ENCODE measurements around the gene LIPC. TPM values are rescaled to one million over a fixed set of nuclear protein-coding genes. Genes with fewer than 3 reads are reported as not detected.
A peak's percentile ranks its signal among the peaks of the same experiment; 100 is the strongest.

The LIPC gene
- polyA plus RNA-seq, 1 donor (not counting 4 experiments of a cell fraction or from before 2014, with no cell fraction given): not detected

DNA sequence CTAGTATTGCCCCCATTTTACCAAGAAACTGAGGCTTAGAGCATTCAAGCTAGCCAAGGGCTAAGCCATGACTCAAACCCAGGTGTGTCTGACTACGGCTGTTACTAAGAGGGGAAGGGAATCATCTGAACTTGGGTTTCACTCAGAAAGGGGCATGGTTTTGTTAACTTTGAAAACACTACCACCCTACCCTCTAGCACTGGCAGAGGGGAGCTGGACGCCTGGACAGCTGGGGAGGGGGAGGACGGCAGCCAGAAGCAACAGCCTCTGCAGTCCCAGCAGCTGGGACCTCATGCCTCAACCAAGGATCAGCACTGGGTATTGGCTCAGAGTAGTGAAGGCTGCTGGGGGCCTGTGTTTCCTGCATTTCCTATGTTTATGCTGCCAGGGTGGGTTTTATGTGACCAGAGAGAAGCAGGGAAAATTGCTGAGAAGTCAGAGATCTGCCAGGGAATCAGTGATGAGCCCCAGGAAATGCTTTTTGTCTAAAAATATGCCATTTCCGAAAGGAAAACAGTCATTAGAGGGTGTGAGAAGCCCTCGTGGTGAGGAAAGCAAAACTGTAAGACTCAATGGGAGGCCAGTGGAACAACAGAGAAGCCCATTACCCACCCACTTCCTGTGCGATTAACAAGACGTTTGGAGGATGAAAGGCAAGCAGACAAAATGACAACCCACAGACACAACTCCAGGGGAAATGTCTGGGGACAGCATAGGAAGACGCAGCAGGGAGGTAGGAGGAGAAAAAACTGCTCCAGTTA, 41.2 kb downstream of the LIPC start:
- DNase-seq (ENCODE audit: low read depth, low spot score) (no peak), FAIRE-seq (peak; percentile 84)
- Histone ChIP-seq H3K27me3 (ENCODE audit: control insufficient read depth, extremely low read depth, insufficient read depth, low read length) (no peaks in the 10 kb centered on the region), H3K79me2 (ENCODE audit: control insufficient read depth, insufficient read depth, low read length) (peaks cover 15% of the 10 kb centered on the region), H3K9ac (ENCODE audit: control insufficient read depth, extremely low read depth, insufficient read depth, low read length) (peak overlapping the region; percentile 87), H3K4me3 (ENCODE audit: control insufficient read depth in 2 of 3, extremely low read depth in 1 of 3, insufficient read depth in 2 of 3, low read depth in 1 of 3, low read length in 3 of 3) (peak overlapping the region; percentile 34 to 60 (median 44)), H3K9me3 (ENCODE audit: control insufficient read depth, low read depth, low read length) (no peaks in the 10 kb centered on the region), H3K9me1 (ENCODE audit: control insufficient read depth, extremely low read depth, insufficient read depth, low read length) (no peaks in the 10 kb centered on the region), H2AFZ (ENCODE audit: control insufficient read depth, low read length) (no peak overlapping the region), H3K36me3 (ENCODE audit: control insufficient read depth in 2 of 2, extremely low read depth in 1 of 2, insufficient read depth in 2 of 2, low read length in 2 of 2) (no peaks in the 10 kb centered on the region), H3K4me1 (ENCODE audit: control insufficient read depth, extremely low read depth, insufficient read depth, low read length) (peaks cover 58% of the 10 kb centered on the region), H3K27ac (ENCODE audit: control insufficient read depth, insufficient read depth, low read length) (peak overlapping the region; percentile 83), H3K4me2 (ENCODE audit: control insufficient read depth, extremely low read depth, insufficient read depth, low read depth, low read length) (peak overlapping the region; percentile 76), H4K20me1 (ENCODE audit: control insufficient read depth, extremely low read depth, insufficient read depth, low read length) (no peaks in the 10 kb centered on the region)
- TF ChIP-seq, protein P1, sequence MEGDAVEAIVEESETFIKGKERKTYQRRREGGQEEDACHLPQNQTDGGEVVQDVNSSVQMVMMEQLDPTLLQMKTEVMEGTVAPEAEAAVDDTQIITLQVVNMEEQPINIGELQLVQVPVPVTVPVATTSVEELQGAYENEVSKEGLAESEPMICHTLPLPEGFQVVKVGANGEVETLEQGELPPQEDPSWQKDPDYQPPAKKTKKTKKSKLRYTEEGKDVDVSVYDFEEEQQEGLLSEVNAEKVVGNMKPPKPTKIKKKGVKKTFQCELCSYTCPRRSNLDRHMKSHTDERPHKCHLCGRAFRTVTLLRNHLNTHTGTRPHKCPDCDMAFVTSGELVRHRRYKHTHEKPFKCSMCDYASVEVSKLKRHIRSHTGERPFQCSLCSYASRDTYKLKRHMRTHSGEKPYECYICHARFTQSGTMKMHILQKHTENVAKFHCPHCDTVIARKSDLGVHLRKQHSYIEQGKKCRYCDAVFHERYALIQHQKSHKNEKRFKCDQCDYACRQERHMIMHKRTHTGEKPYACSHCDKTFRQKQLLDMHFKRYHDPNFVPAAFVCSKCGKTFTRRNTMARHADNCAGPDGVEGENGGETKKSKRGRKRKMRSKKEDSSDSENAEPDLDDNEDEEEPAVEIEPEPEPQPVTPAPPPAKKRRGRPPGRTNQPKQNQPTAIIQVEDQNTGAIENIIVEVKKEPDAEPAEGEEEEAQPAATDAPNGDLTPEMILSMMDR (optimal IDR thresholded peaks at IDR 0.05 in 1 of 3, IDR thresholded peaks at IDR 0.05 in 1 of 3, conservative IDR thresholded peaks at IDR 0.05 in 1 of 3; ENCODE audit: extremely low read depth in 1 of 3, insufficient read depth in 2 of 3, low read length in 3 of 3): no peak
- TF ChIP-seq EZH2 (IDR thresholded peaks at IDR 0.05; ENCODE audit: low read length): no peak
- dilution Hi-C loops (cut with MboI; ENCODE audit: extremely low pct_ligation_motif_present, low sequenced_read_pairs): no loop called here

DNA sequence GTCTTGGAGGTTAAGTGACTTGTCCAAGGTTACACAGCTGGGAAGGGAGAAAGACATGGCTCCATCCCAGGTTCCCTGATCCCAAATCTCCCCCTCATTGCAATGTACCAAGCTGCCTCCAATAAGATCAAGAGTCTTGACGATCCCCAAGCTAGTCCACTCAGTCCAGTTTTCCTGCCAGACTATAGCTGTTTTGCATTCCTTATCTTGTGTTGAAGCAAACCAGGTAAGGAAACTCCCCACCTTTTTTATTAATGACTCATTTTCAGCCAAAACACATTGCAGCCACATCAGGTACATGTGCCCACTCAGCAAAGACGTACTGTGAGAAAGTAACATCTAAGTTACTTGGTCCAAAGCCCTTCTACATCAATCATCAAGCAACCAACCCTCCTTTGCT, 41.9 kb downstream of the LIPC start:
- no peaks in the 10 kb centered on the region for H3K36me3 ChIP-seq (ENCODE audit: control insufficient read depth in 2 of 2, extremely low read depth in 1 of 2, insufficient read depth in 2 of 2, low read length in 2 of 2)
- no peaks in the 10 kb centered on the region for H3K9me1 ChIP-seq (ENCODE audit: control insufficient read depth, extremely low read depth, insufficient read depth, low read length)
- peaks cover 54% of the 10 kb centered on the region for H3K4me1 ChIP-seq (ENCODE audit: control insufficient read depth, extremely low read depth, insufficient read depth, low read length)
- peak overlapping the region; percentile 76 for H3K4me2 ChIP-seq (ENCODE audit: control insufficient read depth, extremely low read depth, insufficient read depth, low read depth, low read length)
- peaks cover 9% of the 10 kb centered on the region for H3K79me2 ChIP-seq (ENCODE audit: control insufficient read depth, insufficient read depth, low read length)
- no peak overlapping the region for H2AFZ ChIP-seq (ENCODE audit: control insufficient read depth, low read length)
- peak overlapping the region; percentile 83 for H3K27ac ChIP-seq (ENCODE audit: control insufficient read depth, insufficient read depth, low read length)
- no peak for TF ChIP-seq EZH2 (IDR thresholded peaks at IDR 0.05; ENCODE audit: low read length)
- TF ChIP-seq, protein P1 (optimal IDR thresholded peaks at IDR 0.05 in 1 of 3, IDR thresholded peaks at IDR 0.05 in 1 of 3, conservative IDR thresholded peaks at IDR 0.05 in 1 of 3; ENCODE audit: extremely low read depth in 1 of 3, insufficient read depth in 2 of 3, low read length in 3 of 3): no peak
- no peaks in the 10 kb centered on the region for H3K9me3 ChIP-seq (ENCODE audit: control insufficient read depth, low read depth, low read length)
- dilution Hi-C loops (cut with MboI; ENCODE audit: extremely low pct_ligation_motif_present, low sequenced_read_pairs): no loop called here
- FAIRE-seq: peak; percentile 92
- H3K4me3 ChIP-seq (ENCODE audit: control insufficient read depth in 2 of 3, extremely low read depth in 1 of 3, insufficient read depth in 2 of 3, low read depth in 1 of 3, low read length in 3 of 3): peak overlapping the region; percentile 34 to 60 (median 44)
- DNase-seq (ENCODE audit: low read depth, low spot score): peak; percentile 89
- H4K20me1 ChIP-seq (ENCODE audit: control insufficient read depth, extremely low read depth, insufficient read depth, low read length): no peaks in the 10 kb centered on the region
- peak overlapping the region; percentile 87 for H3K9ac ChIP-seq (ENCODE audit: control insufficient read depth, extremely low read depth, insufficient read depth, low read length)
- H3K27me3 ChIP-seq (ENCODE audit: control insufficient read depth, extremely low read depth, insufficient read depth, low read length): no peaks in the 10 kb centered on the region
